ENCODE results near the gene OR2A5. TPM values are rescaled to one million over a fixed set of nuclear protein-coding genes. Genes with fewer than 3 reads are reported as not detected.

Gene OR2A5
- polyA plus RNA-seq, 3 donors = not detected

DNA sequence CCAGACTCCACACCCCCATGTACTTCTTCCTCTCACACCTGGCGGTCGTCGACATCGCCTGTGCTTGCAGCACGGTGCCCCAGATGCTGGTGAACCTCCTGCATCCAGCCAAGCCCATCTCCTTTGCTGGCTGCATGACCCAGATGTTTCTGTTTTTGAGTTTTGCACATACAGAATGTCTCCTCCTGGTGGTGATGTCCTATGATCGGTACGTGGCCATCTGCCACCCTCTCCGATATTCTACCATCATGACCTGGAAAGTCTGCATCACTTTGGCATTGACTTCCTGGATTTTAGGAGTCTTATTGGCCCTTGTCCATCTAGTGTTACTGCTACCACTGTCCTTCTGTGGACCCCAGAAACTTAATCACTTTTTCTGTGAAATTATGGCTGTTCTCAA is 25.6 kb downstream of the OR2A5 start:
- Histone ChIP-seq H3K4me1 (ENCODE audit: control insufficient read depth in 1 of 2, insufficient read depth in 2 of 2, low read length in 2 of 2) (no peaks in the 10 kb centered on the region), H3K9ac (ENCODE audit: insufficient read depth, low read length, poor library complexity, severe bottlenecking) (no peak overlapping the region), H3K4me2 (replicated peaks; ENCODE audit: extremely low read depth, low read length, poor library complexity, severe bottlenecking) (no peak overlapping the region), H3K4me3 (replicated peaks in 1 of 3; ENCODE audit: low read depth in 2 of 3, low read length in 3 of 3) (no peak overlapping the region), H3K79me2 (ENCODE audit: insufficient read depth, low read length) (no peaks in the 10 kb centered on the region), H3K27me3 (ENCODE audit: control insufficient read depth in 2 of 2, insufficient read depth in 2 of 2, low read length in 2 of 2) (no peaks in the 10 kb centered on the region), H3K27ac (ENCODE audit: low read depth in 1 of 2, low read length in 2 of 2) (no peak overlapping the region), H3K36me3 (replicated peaks in 1 of 2; ENCODE audit: control insufficient read depth in 1 of 2, insufficient read depth in 2 of 2, low read length in 2 of 2) (no peaks in the 10 kb centered on the region), H3K9me3 (replicated peaks in 1 of 2; ENCODE audit: control insufficient read depth in 1 of 2, insufficient read depth in 1 of 2, low read length in 2 of 2) (no peaks in the 10 kb centered on the region), H2AFZ (ENCODE audit: insufficient read depth, low read depth, low read length, poor library complexity, severe bottlenecking) (no peak overlapping the region), H4K20me1 (ENCODE audit: insufficient read depth, low read length) (no peaks in the 10 kb centered on the region)
- DNase-seq = no peak
- H3K27ac Mint-ChIP-seq = no peak overlapping the region
- TF ChIP-seq CTCF (IDR thresholded peaks at IDR 0.05) = no peak
- H3K9me3 Mint-ChIP-seq = peaks cover 0 to 7% (median 1%) of the 10 kb centered on the region in 7 donors
- H3K4me3 Mint-ChIP-seq = no peak overlapping the region
- intact Hi-C loops (cut with micrococcal nuclease) = no loop called here
- H3K4me1 Mint-ChIP-seq = no peaks in the 10 kb centered on the region
- no peaks in the 10 kb centered on the region for H3K36me3 Mint-ChIP-seq
- 100% methylated on average over 8 of the region's 8 CpGs for WGBS (ENCODE audit: insufficient coverage)
- no peaks in the 10 kb centered on the region for H3K27me3 Mint-ChIP-seq (ENCODE audit: low read depth in 3 of 3)

DNA sequence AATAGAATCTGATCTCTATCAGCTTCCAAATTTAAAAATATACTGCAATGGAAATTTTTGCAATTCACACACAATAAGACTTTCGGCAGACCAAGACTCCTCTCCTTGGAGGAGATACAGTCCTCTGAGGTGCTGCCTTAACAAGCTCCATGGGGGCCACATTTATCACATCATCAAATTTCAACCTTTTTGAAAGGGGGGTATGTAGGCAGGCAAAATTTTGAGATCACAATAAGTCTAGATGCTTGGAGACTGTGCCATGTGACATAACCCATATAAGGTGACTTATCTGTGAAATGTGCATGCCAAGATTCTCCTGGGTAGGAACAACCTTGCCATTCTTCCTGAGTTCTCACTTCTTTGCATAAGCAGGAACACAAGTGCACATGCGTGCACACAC is 37.2 kb downstream of the OR2A5 start, which contains the start of gene OR2A12:
Gene OR2A12, plus strand, starts transcription at position 301 of the 400 bp plus-strand sequence. CDS start 8,830 bp downstream, outside the sequence.
- Histone ChIP-seq H3K9ac (ENCODE audit: insufficient read depth, low read length, poor library complexity, severe bottlenecking) (no peak within 1 kb of the TSS), H3K27me3 (ENCODE audit: control insufficient read depth in 2 of 2, insufficient read depth in 2 of 2, low read length in 2 of 2) (no peaks in the 10 kb centered on the region), H3K27ac (ENCODE audit: low read depth in 1 of 2, low read length in 2 of 2) (no peak within 1 kb of the TSS), H3K4me2 (replicated peaks; ENCODE audit: extremely low read depth, low read length, poor library complexity, severe bottlenecking) (no peak within 1 kb of the TSS), H4K20me1 (ENCODE audit: insufficient read depth, low read length) (no peaks in the 10 kb centered on the region), H3K36me3 (replicated peaks in 1 of 2; ENCODE audit: control insufficient read depth in 1 of 2, insufficient read depth in 2 of 2, low read length in 2 of 2) (no peaks in the 10 kb centered on the region), H3K9me3 (replicated peaks in 1 of 2; ENCODE audit: control insufficient read depth in 1 of 2, insufficient read depth in 1 of 2, low read length in 2 of 2) (no peaks in the 10 kb centered on the region), H3K4me3 (replicated peaks in 1 of 3; ENCODE audit: low read depth in 2 of 3, low read length in 3 of 3) (no peak within 1 kb of the TSS), H3K79me2 (ENCODE audit: insufficient read depth, low read length) (no peaks in the 10 kb centered on the region), H3K4me1 (ENCODE audit: control insufficient read depth in 1 of 2, insufficient read depth in 2 of 2, low read length in 2 of 2) (no peaks in the 10 kb centered on the region), H2AFZ (ENCODE audit: insufficient read depth, low read depth, low read length, poor library complexity, severe bottlenecking) (no peak within 1 kb of the TSS)
- peaks cover 0 to 5% (median 1%) of the 10 kb centered on the region in 3 donors for H3K27me3 Mint-ChIP-seq (ENCODE audit: low read depth in 3 of 3)
- H3K4me1 Mint-ChIP-seq = no peaks in the 10 kb centered on the region
- H3K9me3 Mint-ChIP-seq = peaks cover 0 to 5% (median 2%) of the 10 kb centered on the region in 7 donors
- no peak within 1 kb of the TSS for H3K4me3 Mint-ChIP-seq
- H3K27ac Mint-ChIP-seq = no peak within 1 kb of the TSS
- intact Hi-C loops (cut with micrococcal nuclease) = no loop called here
- H3K36me3 Mint-ChIP-seq = no peaks in the 10 kb centered on the region
- DNase-seq = no peak
- WGBS (ENCODE audit: insufficient coverage) = no CpG with 5 or more reads among the region's 2 CpGs
- no peak for TF ChIP-seq CTCF (IDR thresholded peaks at IDR 0.05)
